Measurements from ENCODE around the gene PTPN18. TPM values are rescaled to one million over a fixed set of nuclear protein-coding genes. Genes with fewer than 3 reads are reported as not detected.
A peak's percentile ranks its signal among the peaks of the same experiment; 100 is the strongest.
"Not testable (repeated sequence)": the region's sequence is repeated elsewhere in the genome, so short reads cannot be mapped to it uniquely, and the experiment has no call there.

PTPN18 gene
- total RNA-seq, 1 donor from 2014 or later = 67.8 TPM

GRCh38 chr2:130390460-130391057, 34.7 kb downstream of the PTPN18 start:
- intact Hi-C loops (cut with DNase I) = no loop called here
- no peaks in the 10 kb centered on the region for H3K36me3 ChIP-seq
- ATAC-seq = peak; percentile 58
- no peak for DNase-seq
- no peak for TF ChIP-seq CTCF (IDR thresholded peaks at IDR 0.05)
- peak overlapping the region; percentile 80 for H3K27ac ChIP-seq
- peaks cover 28% of the 10 kb centered on the region for H3K4me1 ChIP-seq
- H3K9me3 ChIP-seq = no peaks in the 10 kb centered on the region
- no peaks in the 10 kb centered on the region for H3K27me3 ChIP-seq
- peak overlapping the region; percentile 68 for H3K4me3 ChIP-seq

- no peaks in the 10 kb centered on the region for H3K36me3 ChIP-seq
- H3K27me3 ChIP-seq = no peaks in the 10 kb centered on the region
- no peak for TF ChIP-seq CTCF (IDR thresholded peaks at IDR 0.05)
- peak overlapping the region; percentile 68 for H3K4me3 ChIP-seq
- peak; percentile 94 for ATAC-seq
- H3K9me3 ChIP-seq = no peaks in the 10 kb centered on the region
- H3K4me1 ChIP-seq = peaks cover 24% of the 10 kb centered on the region
- H3K27ac ChIP-seq = peak overlapping the region; percentile 80
- DNase-seq = peak; percentile 93
- intact Hi-C loops (cut with DNase I) = no loop called here
Measured at GRCh38 chr2:130391058-130391871, 35.4 kb downstream of the PTPN18 start.

GRCh38 chr2:130391872-130392670, 36.2 kb downstream of the PTPN18 start:
- H3K36me3 ChIP-seq = no peaks in the 10 kb centered on the region
- DNase-seq = no peak
- no peak for TF ChIP-seq CTCF (IDR thresholded peaks at IDR 0.05)
- H3K27me3 ChIP-seq = no peaks in the 10 kb centered on the region
- H3K9me3 ChIP-seq = no peaks in the 10 kb centered on the region
- peak overlapping the region; percentile 68 for H3K4me3 ChIP-seq
- peak overlapping the region; percentile 80 for H3K27ac ChIP-seq
- intact Hi-C loops (cut with DNase I) = no loop called here
- H3K4me1 ChIP-seq = peaks cover 19% of the 10 kb centered on the region
- no peak for ATAC-seq

GRCh38 chr2:130393318-130393910, 37.6 kb downstream of the PTPN18 start:
- no peak overlapping the region for H3K27ac ChIP-seq
- TF ChIP-seq CTCF (IDR thresholded peaks at IDR 0.05) = no peak
- H3K27me3 ChIP-seq = no peaks in the 10 kb centered on the region
- no peaks in the 10 kb centered on the region for H3K36me3 ChIP-seq
- DNase-seq (no peak), ATAC-seq (no peak)
- H3K4me3 ChIP-seq = no peak overlapping the region
- H3K4me1 ChIP-seq = peaks cover 14% of the 10 kb centered on the region
- intact Hi-C loops (cut with DNase I) = no loop called here
- H3K9me3 ChIP-seq = no peaks in the 10 kb centered on the region

GRCh38 chr2:130406280-130406679, 50.4 kb downstream of the PTPN18 start:
- intact Hi-C loops (cut with DNase I); H3K4me1 ChIP-seq; H3K36me3 ChIP-seq; ATAC-seq; H3K27me3 ChIP-seq; DNase-seq; H3K9me3 ChIP-seq; H3K4me3 ChIP-seq; H3K27ac ChIP-seq: not testable (repeated sequence)

- H3K27me3 ChIP-seq; ATAC-seq; H3K4me3 ChIP-seq; H3K27ac ChIP-seq; H3K9me3 ChIP-seq; H3K4me1 ChIP-seq; intact Hi-C loops (cut with DNase I); DNase-seq; H3K36me3 ChIP-seq: not testable (repeated sequence)
Measured at GRCh38 chr2:130416693-130417092, 60.8 kb downstream of the PTPN18 start.

GRCh38 chr2:130418845-130419244, 63.0 kb downstream of the PTPN18 start:
- H3K4me3 ChIP-seq; DNase-seq; H3K27me3 ChIP-seq; intact Hi-C loops (cut with DNase I); H3K4me1 ChIP-seq; H3K9me3 ChIP-seq; ATAC-seq; H3K27ac ChIP-seq; H3K36me3 ChIP-seq: not testable (repeated sequence)
